ENCODE data around the gene RAPGEF2.

GRCh38 chr4:159117968-159118367 is 15.1 kb downstream of the RAPGEF2 start:
- TF ChIP-seq CTCF (IDR thresholded peaks at IDR 0.05) (no peak), ZFX (IDR thresholded peaks at IDR 0.05; ENCODE audit: borderline replicate concordance) (no peak)

Measured in 22Rv1 (cell line).